Endodermal cell (in vitro differentiated cells): ENCODE data around the gene FEZF2. TPM values are rescaled to one million over a fixed set of nuclear protein-coding genes. Genes with fewer than 3 reads are reported as not detected.

Experiments
- DNase-seq: peaks from one replicate; pipeline ENCODE4 v3.0.0-alpha.2; 2017
- H3K27ac ChIP-seq: 2 replicates; pipeline ENCODE4 v1.5.1; 2013; ENCODE audit warnings: mild to moderate bottlenecking, low read depth, low read length, moderate library complexity
- H3K27me3 ChIP-seq: 2 replicates; pipeline ENCODE4 v1.6.1; 2013; ENCODE audit warnings: mild to moderate bottlenecking, low read length, moderate library complexity; ENCODE audit not compliant: insufficient read depth, control insufficient read depth, poor library complexity, severe bottlenecking
- H3K36me3 ChIP-seq: 2 replicates; pipeline ENCODE4 v1.7.0; 2013; ENCODE audit warnings: mild to moderate bottlenecking, low read length, moderate library complexity; ENCODE audit not compliant: control insufficient read depth, insufficient read depth
- H3K4me1 ChIP-seq: one replicate; pipeline ENCODE4 v1.7.0; 2013; ENCODE audit warnings: low read length; ENCODE audit not compliant: control insufficient read depth, insufficient read depth
- H3K4me3 ChIP-seq: 2 replicates; pipeline ENCODE4 v1.5.1; 2013; ENCODE audit warnings: mild to moderate bottlenecking, low read length, moderate library complexity
- H3K9ac ChIP-seq: 2 replicates; pipeline ENCODE4 v1.6.1; 2013; ENCODE audit warnings: mild to moderate bottlenecking, low read length, moderate library complexity; ENCODE audit not compliant: poor library complexity, severe bottlenecking; ENCODE audit errors: extremely low read depth
- H3K9me3 ChIP-seq: 2 replicates; pipeline ENCODE4 v1.6.1; 2013; ENCODE audit warnings: mild to moderate bottlenecking, low read length, moderate library complexity; ENCODE audit not compliant: control insufficient read depth
- H3K27ac Mint-ChIP-seq: 2 replicates; pipeline ENCODE4 v1.8.0; 2020; ENCODE audit warnings: mixed read lengths
- H3K27me3 Mint-ChIP-seq: 2 replicates; pipeline ENCODE4 v1.8.0; 2021; ENCODE audit warnings: mild to moderate bottlenecking, mixed read lengths; ENCODE audit not compliant: insufficient read depth
- H3K36me3 Mint-ChIP-seq: 2 replicates; pipeline ENCODE4 v1.8.0; 2020; ENCODE audit warnings: low read depth, mixed read lengths
- H3K4me1 Mint-ChIP-seq: 2 replicates; pipeline ENCODE4 v1.8.0; 2020; ENCODE audit warnings: mixed read lengths
- H3K4me3 Mint-ChIP-seq: 2 replicates; pipeline ENCODE4 v1.8.0; 2020; ENCODE audit warnings: mild to moderate bottlenecking, moderate library complexity, mixed read lengths
- H3K9me3 Mint-ChIP-seq: 2 replicates; pipeline ENCODE4 v1.8.0; 2020; ENCODE audit warnings: mild to moderate bottlenecking, mixed read lengths
- CTCF ChIP-seq: fragments of 200-600 bp; sonication (generic); conservative IDR thresholded peaks from 2 replicates; pipeline ENCODE4 v1.5.0; 2021; ENCODE audit warnings: antibody characterized with exemption, mild to moderate bottlenecking
- WGBS, 2 experiments: methylation state at CpG; one replicate each; pipeline versions ENCODE4 v1.1.5 to v1.1.7; 2013; ENCODE audit warnings: missing lambda C conversion rate in 2 of 2, mixed read lengths in 1 of 2; ENCODE audit not compliant: insufficient coverage in 1 of 2, insufficient read length in 1 of 2; 5-methylcytosine and 5-hydroxymethylcytosine counted together
- total RNA-seq, 2 donors: library from RNA; stranded (reverse); fragmentation: NEBNext Ultra II Directional in 1 of 2; extraction: Animal tissue kit (Norgen Biotek cat#: 25700) in 1 of 2; gene quantifications; 2 replicates in 1 of 2; 3 replicates in 1 of 2; pipeline ENCODE4 v1.2.1, GENCODE V29; 2021

The FEZF2 gene
- total RNA-seq, 2 donors from 2014 or later: not detected

- Mint-ChIP-seq H3K4me1 (peaks cover 48% of the 10 kb centered on the region), H3K36me3 (no peaks in the 10 kb centered on the region), H3K27me3 (peaks cover 100% of the 10 kb centered on the region), H3K27ac (no peak overlapping the region), H3K4me3 (peak overlapping the region; percentile 10), H3K9me3 (no peaks in the 10 kb centered on the region)
- Histone ChIP-seq H3K4me3 (no peak overlapping the region), H3K27me3 (peaks cover 100% of the 10 kb centered on the region), H3K36me3 (no peaks in the 10 kb centered on the region), H3K4me1 (peaks cover 11% of the 10 kb centered on the region), H3K9me3 (no peaks in the 10 kb centered on the region), H3K9ac (no peak overlapping the region), H3K27ac (no peak overlapping the region)
- TF ChIP-seq CTCF: no peak
- DNase-seq: peak; percentile 78
- 2 to 4% methylated on average over 13 to 49 of the region's 49 CpGs for WGBS, 2 experiments
Observed at GRCh38 chr3:62370858-62371719, 2.3 kb downstream of the FEZF2 start.

GRCh38 chr3:62370112-62370857 lies 3.1 kb downstream of the FEZF2 start:
- 2 to 3% methylated on average over 16 to 46 of the region's 46 CpGs for WGBS, 2 experiments
- Histone ChIP-seq H3K27ac (no peak overlapping the region), H3K9ac (no peak overlapping the region), H3K4me3 (no peak overlapping the region), H3K36me3 (no peaks in the 10 kb centered on the region), H3K27me3 (peaks cover 100% of the 10 kb centered on the region), H3K9me3 (no peaks in the 10 kb centered on the region), H3K4me1 (peaks cover 11% of the 10 kb centered on the region)
- no peak overlapping the region for H3K27ac Mint-ChIP-seq
- peaks cover 56% of the 10 kb centered on the region for H3K4me1 Mint-ChIP-seq
- no peaks in the 10 kb centered on the region for H3K36me3 Mint-ChIP-seq
- DNase-seq: peak; percentile 78
- peak overlapping the region; percentile 10 for H3K4me3 Mint-ChIP-seq
- no peak for TF ChIP-seq CTCF
- H3K9me3 Mint-ChIP-seq: no peaks in the 10 kb centered on the region
- peaks cover 100% of the 10 kb centered on the region for H3K27me3 Mint-ChIP-seq

- H3K4me3 ChIP-seq: peak overlapping the region; percentile 59
- Mint-ChIP-seq H3K4me3 (peak overlapping the region; percentile 28), H3K36me3 (no peaks in the 10 kb centered on the region), H3K4me1 (peaks cover 53% of the 10 kb centered on the region), H3K27me3 (peaks cover 100% of the 10 kb centered on the region), H3K27ac (no peak overlapping the region), H3K9me3 (no peaks in the 10 kb centered on the region)
- H3K27me3 ChIP-seq: peaks cover 100% of the 10 kb centered on the region
- no peak overlapping the region for H3K9ac ChIP-seq
- no peaks in the 10 kb centered on the region for H3K36me3 ChIP-seq
- H3K9me3 ChIP-seq: no peaks in the 10 kb centered on the region
- H3K4me1 ChIP-seq: peaks cover 11% of the 10 kb centered on the region
- no peak for TF ChIP-seq CTCF
- DNase-seq: no peak
- no peak overlapping the region for H3K27ac ChIP-seq
- WGBS, 2 experiments: 3 to 4% methylated on average over 8 to 12 of the region's 12 CpGs
Observed at GRCh38 chr3:62369476-62369743, 3.9 kb downstream of the FEZF2 start.
